Hematopoietic multipotent progenitor cell treated with erythropoietin and hydrocortisone succinate and interleukin-3 and kit ligand, for 6 days (in vitro differentiated cells): Measurements from ENCODE around the gene HSD17B14.
A peak's percentile ranks its signal among the peaks of the same experiment; 100 is the strongest.
"Not testable (repeated sequence)": the region's sequence is repeated elsewhere in the genome, so short reads cannot be mapped to it uniquely, and the experiment has no call there.

Experiments
- DNase-seq: peaks from one replicate; pipeline ENCODE4 v3.0.0-alpha.2; 2015

The HSD17B14 gene

GRCh38 chr19:48795685-48796070, 40.6 kb downstream of the HSD17B14 start:
- DNase-seq = no peak

DNA sequence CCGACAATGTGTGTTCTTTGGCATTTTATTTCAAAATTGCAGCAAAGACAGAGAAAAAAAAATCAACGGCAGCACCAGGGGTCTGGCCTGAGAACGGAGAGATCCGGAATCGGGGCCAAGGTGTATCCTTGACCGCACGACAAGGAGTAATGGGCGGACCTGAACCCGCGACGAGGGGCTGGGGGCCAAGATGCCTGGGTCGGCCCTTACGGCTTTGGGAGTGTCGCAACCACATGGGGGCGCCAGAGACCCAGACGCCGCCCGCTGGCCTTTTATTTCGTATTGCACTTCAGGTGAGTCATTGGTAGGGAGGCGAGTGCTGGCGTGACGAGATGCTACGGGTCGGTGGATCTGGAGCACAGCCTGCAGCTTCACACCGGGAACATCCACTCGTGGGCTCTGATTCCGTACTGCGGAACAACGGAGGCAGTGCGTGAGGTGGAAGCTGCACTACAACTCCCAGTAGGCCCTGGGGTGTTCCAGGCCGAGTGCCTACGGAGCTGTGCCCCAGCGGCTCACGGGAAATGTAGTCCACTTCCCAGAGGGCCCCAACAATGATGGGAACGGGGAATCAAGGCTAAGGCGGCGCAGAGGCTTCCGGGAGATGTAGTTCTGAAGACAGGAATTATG, 41.1 kb downstream of the HSD17B14 start:
- DNase-seq = peak; percentile 96

GRCh38 chr19:48794291-48794690, 42.0 kb downstream of the HSD17B14 start:
- no peak for DNase-seq

- no peak for DNase-seq
These were observed 43.0 kb downstream of the HSD17B14 start for GRCh38 chr19:48793271-48793670.

DNA sequence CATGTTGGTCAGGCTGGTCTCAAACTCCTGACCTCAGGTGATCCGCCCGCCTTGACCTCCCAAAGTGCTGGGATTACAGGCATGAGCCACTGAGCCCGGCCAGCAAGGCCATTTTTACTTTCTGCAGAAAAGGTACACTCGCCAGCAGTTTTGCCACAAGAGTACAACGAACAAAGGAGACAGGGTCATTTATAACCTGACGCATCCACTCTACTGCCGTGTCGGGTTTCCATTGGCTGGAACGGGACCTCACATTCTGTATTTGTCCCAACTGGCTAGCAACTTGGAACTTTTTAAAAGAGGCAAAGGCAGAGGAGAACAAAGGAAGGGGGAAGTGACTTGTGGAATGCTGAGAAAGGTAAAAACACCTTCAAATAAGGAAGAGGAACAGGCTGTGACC, 49.0 kb downstream of the HSD17B14 start:
- not testable (repeated sequence) for DNase-seq

GRCh38 chr19:48786422-48786821, 49.9 kb downstream of the HSD17B14 start:
- not testable (repeated sequence) for DNase-seq

DNA sequence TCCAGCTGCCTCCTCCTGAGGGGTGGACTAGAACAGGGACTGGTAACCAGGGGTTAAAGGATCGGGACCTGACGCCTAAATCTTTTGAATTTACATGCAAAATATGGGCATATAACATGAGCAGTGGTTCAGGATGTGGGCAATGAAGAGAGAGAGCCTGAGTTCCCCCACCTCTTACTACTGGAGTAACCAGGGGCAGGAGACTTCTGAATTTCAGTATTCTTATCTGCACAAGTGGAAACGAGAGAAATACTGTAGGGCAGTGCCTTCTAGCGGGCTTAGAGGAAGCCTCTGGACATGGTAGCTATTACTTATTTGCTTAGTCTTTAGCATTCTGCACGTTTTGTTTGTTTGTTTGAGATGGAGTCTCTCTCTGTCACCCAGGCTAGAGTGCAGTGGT, 51.8 kb downstream of the HSD17B14 start:
- DNase-seq = peak; percentile 60

- DNase-seq = peak; percentile 59
These were observed 55.5 kb downstream of the HSD17B14 start for GRCh38 chr19:48780631-48781391.

- peak; percentile 37 for DNase-seq
These were observed 56.7 kb downstream of the HSD17B14 start for GRCh38 chr19:48779636-48780035.

GRCh38 chr19:48777720-48778119, 58.6 kb downstream of the HSD17B14 start:
- DNase-seq = no peak

DNA sequence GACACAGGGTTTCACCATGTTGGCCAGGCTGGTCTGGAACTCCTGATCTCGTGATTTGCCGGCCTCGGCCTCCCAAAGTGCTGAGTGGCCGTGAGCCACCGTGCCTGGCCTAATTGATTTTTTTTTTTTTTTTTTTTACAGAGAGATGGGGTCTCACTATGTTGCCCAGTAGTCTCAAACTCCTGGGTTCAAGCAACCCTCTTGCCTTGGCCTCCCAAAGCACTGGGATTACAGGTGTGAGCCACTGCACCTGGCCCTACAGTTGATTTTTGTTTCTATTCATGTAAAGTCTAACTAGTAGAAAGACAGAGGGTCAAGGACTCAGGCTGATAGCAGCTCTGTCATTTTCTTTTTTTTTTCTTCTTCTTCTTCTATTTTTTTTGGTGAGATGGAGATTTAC, 59.2 kb downstream of the HSD17B14 start:
- DNase-seq = no peak

DNA sequence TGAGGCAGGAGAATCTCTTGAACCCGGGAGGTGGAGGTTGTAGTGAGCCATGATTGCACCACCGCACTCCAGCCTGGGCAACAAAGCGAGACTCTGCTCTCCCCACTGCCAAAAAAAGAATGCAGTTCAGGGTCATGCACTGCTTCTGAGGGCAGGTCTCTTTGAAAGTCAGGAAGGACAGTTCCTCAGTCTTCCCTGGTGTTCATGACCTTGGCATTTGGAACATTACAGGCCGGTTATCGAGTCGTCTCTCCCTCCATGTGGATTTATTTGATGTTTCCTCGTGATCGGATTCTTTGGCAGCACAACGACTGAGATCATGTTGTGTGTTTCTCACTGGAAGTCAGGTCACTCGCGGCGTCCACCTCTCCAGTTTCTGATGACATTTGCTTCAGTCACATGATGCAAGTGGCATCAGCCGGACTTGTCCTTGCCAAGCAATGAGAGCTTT, 63.8 kb downstream of the HSD17B14 start:
- no peak for DNase-seq

GRCh38 chr19:48770734-48771472, 65.4 kb downstream of the HSD17B14 start:
- DNase-seq = no peak

DNA sequence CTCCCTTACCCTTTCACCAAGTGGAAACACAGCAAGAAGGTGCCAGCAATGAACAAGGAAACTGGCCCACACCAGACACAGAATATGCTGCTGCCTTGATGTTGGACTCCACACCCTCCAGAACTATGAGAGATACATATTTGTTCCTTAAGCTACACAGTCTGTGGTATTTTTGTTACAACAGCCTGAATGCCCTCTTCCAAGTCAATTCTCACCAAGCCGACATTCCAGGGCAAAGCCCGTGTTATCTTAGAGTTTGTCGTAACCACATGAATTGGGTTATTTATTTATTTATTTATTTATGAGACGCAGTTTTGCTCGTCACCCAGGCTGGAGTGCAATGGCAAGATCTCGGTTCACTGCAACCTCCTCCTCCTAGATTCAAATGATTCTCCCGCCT, 66.0 kb downstream of the HSD17B14 start:
- DNase-seq = no peak

- peak; percentile 58 for DNase-seq
These were observed 67.1 kb downstream of the HSD17B14 start for GRCh38 chr19:48768994-48769713.

DNA sequence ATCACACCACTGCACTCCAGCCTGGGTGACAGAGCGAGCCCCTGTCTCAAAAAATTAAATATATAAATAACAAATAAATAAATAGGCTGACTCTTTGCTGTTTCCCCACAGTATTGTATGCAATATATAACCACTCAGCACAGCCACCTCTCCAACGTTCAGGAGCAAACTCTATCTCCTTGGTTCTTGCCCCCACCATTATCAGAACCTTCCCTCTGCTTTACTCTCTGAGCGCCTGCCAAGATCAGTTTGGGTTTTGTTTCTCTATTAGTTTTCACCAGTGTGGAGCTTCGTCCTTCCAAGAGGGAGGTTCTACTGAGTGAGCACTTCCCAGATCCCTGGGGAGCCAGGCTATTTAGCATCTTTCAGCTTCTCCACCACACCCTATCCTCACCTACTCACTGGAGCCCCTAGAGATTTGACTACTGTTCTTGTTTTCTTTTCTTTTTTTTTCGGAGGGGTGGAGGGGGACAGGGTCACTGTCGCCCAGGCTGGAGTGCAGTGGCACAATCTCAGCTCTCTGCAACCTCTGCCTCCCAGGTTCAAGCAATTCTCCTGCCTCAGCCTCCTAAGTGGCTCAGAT, 68.0 kb downstream of the HSD17B14 start:
- DNase-seq = peak; percentile 69

GRCh38 chr19:48765816-48766215, 70.5 kb downstream of the HSD17B14 start:
- DNase-seq = peak; percentile 90
